MCF 10A (cell line): Measurements from ENCODE around the gene EFHC2. TPM values are rescaled to one million over a fixed set of nuclear protein-coding genes. Genes with fewer than 3 reads are reported as not detected.

Source experiments
- BruUV-seq: library from RNA; stranded (reverse); fragments of 400-500 nt; replicated peaks from 2 replicates; lab custom pipeline; 2021; lab: Mats Ljungman, UMichigan
- CTCF ChIA-PET: fragments of 300-600 bp; sonication (Branson Sonifier 250); formaldehyde crosslinking; extraction: SDS; loops from one replicate; lab custom pipeline; 2021; ENCODE audit warnings: antibody characterized with exemption, inconsistent platforms; lab: Yijun Ruan, JAX
- POLR2A ChIA-PET: fragments of 300-600, 350-650 bp; sonication (Branson Sonifier 250); formaldehyde crosslinking; extraction: SDS; loops from one replicate; lab custom pipeline; 2020; ENCODE audit warnings: antibody characterized with exemption, inconsistent platforms; lab: Yijun Ruan, JAX
- DNase-seq: peaks from one replicate; pipeline ENCODE4 v3.0.0-alpha.2; 2018; ENCODE audit not compliant: unreplicated experiment
- H3K27ac Mint-ChIP-seq: one replicate; pipeline ENCODE4 v1.8.0; 2022; ENCODE audit warnings: mild to moderate bottlenecking, low read depth, mixed read lengths; ENCODE audit not compliant: unreplicated experiment
- H3K27me3 Mint-ChIP-seq: one replicate; pipeline ENCODE4 v1.8.0; 2022; ENCODE audit warnings: mixed read lengths; ENCODE audit not compliant: insufficient read depth, unreplicated experiment
- H3K36me3 Mint-ChIP-seq: one replicate; pipeline ENCODE4 v1.8.0; 2022; ENCODE audit warnings: mild to moderate bottlenecking, moderate library complexity, mixed read lengths; ENCODE audit not compliant: insufficient read depth, unreplicated experiment
- H3K4me1 Mint-ChIP-seq: one replicate; pipeline ENCODE4 v1.8.0; 2022; ENCODE audit warnings: mixed read lengths; ENCODE audit not compliant: insufficient read depth, unreplicated experiment
- H3K4me3 Mint-ChIP-seq: one replicate; pipeline ENCODE4 v1.8.0; 2022; ENCODE audit warnings: mild to moderate bottlenecking, moderate library complexity, mixed read lengths; ENCODE audit not compliant: unreplicated experiment
- H3K9me3 Mint-ChIP-seq: one replicate; pipeline ENCODE4 v1.8.0; 2022; ENCODE audit warnings: mixed read lengths; ENCODE audit not compliant: unreplicated experiment
- CTCF ChIP-seq: fragments of 200-600 bp; IDR thresholded peaks from one replicate; pipeline ENCODE4 v1.8.0; 2022; ENCODE audit warnings: antibody characterized with exemption, mild to moderate bottlenecking; ENCODE audit not compliant: unreplicated experiment
- intact Hi-C: fragments of 100-400 bp; cut with micrococcal nuclease; formaldehyde crosslinking; loops from 2 replicates; pipeline ENCODE4 v1.14.1; 2022
- total RNA-seq: library from RNA; stranded (reverse); gene quantifications from 2 replicates; pipeline ENCODE4 v1.2.3, GENCODE V29; 2022

Gene EFHC2
- total RNA-seq, 1 experiment from 2014 or later: not detected

DNA sequence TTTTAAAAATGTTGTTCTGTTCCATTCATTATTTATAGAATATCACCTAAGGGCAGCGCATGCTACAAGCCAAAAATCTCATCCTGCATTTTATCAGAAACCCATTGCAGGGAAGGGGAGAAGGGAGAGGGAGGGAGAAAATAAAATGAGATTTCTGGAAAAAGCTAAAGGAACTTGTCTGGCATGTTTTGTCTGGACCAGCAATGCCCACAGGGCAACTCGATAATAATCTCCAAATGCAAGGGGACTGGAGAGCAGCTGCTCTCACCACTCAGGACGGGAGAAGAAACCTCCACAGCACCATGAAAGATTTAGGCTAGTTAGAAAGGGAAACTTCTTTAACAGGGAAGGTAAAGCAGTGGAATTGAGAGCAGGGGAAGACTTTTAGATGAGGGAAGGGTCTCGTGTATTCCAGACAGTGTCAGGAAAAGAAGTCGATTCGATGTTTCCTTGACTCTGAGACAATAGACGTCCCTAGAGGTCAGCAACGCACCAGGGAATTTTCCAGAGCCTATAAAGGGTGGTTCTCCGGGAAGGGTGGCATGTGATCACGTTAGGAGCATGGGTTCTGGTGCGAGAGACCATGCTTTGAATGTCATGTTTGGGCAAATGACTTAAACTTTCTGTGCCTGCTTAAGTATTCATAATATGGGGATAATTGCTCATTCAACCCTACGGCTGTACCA is 238.1 kb downstream of the EFHC2 start:
- intact Hi-C loops: no loop called here

GRCh38 chrX:44104699-44105098 is 238.8 kb downstream of the EFHC2 start:
- CTCF ChIA-PET: interaction anchor here (0.6 kb wide), 1 partner anchor 81 kb away, joined by 3 read pairs; no protein-coding TSS in a partner anchor
- peaks cover 21% of the 10 kb centered on the region for H3K9me3 Mint-ChIP-seq
- TF ChIP-seq CTCF: no peak
- H3K36me3 Mint-ChIP-seq: no peaks in the 10 kb centered on the region
- intact Hi-C loops: no loop called here
- no peaks in the 10 kb centered on the region for H3K4me1 Mint-ChIP-seq
- POLR2A ChIA-PET: no interaction called here
- H3K27ac Mint-ChIP-seq: no peak overlapping the region
- peaks cover 69% of the 10 kb centered on the region for H3K27me3 Mint-ChIP-seq
- H3K4me3 Mint-ChIP-seq: no peak overlapping the region
- DNase-seq: no peak
- BruUV-seq: no TSS peak

More for the DNA sequence above, 238.1 kb downstream of the EFHC2 start:
- peaks cover 63% of the 10 kb centered on the region for H3K27me3 Mint-ChIP-seq
- no TSS peak for BruUV-seq
- ChIA-PET POLR2A (no interaction called here), CTCF (interaction anchor here (0.6 kb wide), 1 partner anchor 80 kb away, joined by 3 read pairs; no protein-coding TSS in a partner anchor)
- no peaks in the 10 kb centered on the region for H3K4me1 Mint-ChIP-seq
- DNase-seq: peak; percentile 4
- no peaks in the 10 kb centered on the region for H3K36me3 Mint-ChIP-seq
- TF ChIP-seq CTCF: no peak
- H3K27ac Mint-ChIP-seq: no peak overlapping the region
- H3K4me3 Mint-ChIP-seq: no peak overlapping the region
- peaks cover 21% of the 10 kb centered on the region for H3K9me3 Mint-ChIP-seq

DNA sequence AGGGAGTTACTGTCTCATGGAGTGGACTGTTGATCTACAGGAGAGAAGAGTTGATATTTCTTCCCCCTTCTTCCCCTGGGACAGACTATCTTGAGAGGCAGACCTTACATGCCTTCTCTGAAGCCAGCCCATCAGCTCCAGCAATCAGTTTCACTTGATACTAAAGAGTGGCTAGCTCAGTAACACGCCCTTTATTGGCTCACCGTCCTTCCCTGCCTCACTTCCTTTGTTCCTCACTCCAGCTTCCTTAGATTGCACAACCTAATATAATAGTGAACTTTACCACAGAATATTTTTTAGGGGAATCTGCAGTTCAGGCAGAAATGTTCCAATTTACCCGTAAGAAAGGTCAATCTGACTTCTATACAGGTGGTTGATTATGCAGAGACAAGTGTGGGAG is 242.2 kb downstream of the EFHC2 start:
- Mint-ChIP-seq H3K36me3 (no peaks in the 10 kb centered on the region), H3K4me1 (no peaks in the 10 kb centered on the region), H3K27me3 (peaks cover 57% of the 10 kb centered on the region), H3K4me3 (no peak overlapping the region), H3K9me3 (peaks cover 2% of the 10 kb centered on the region), H3K27ac (no peak overlapping the region)
- ChIA-PET POLR2A (no interaction called here), CTCF (interaction anchor here (0.9 kb wide), 1 partner anchor 143 kb away, joined by 4 read pairs; no protein-coding TSS in a partner anchor)
- peak; percentile 30 for DNase-seq
- no TSS peak for BruUV-seq
- no peak for TF ChIP-seq CTCF
- intact Hi-C loops: no loop called here

DNA sequence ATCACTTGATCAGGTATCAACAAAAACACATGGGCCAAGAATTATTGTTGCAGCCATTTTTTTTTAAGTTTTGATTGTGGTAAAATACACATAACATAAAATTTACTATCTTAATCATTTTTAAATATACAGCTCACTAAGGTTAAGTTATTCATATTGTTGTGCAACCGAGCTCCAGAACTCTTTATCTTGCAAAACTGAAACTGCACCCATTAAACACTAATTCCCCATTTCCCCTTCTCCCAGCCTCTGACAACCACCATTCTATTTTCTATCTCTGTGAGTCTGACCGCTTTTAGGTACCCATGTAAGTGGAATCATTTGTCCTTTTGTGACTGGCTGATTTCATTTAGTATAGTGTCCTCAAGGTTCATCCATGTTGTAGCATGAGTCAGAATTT is 244.1 kb downstream of the EFHC2 start:
- no peaks in the 10 kb centered on the region for H3K4me1 Mint-ChIP-seq
- no peaks in the 10 kb centered on the region for H3K9me3 Mint-ChIP-seq
- ChIA-PET POLR2A (no interaction called here), CTCF (no interaction called here)
- no peaks in the 10 kb centered on the region for H3K36me3 Mint-ChIP-seq
- H3K27me3 Mint-ChIP-seq: peaks cover 42% of the 10 kb centered on the region
- BruUV-seq: no TSS peak
- no peak for TF ChIP-seq CTCF
- DNase-seq: no peak
- intact Hi-C loops: no loop called here
- H3K27ac Mint-ChIP-seq: no peak overlapping the region
- H3K4me3 Mint-ChIP-seq: no peak overlapping the region

Other genes starting within 250 kb of the EFHC2 start
- 14.7 and 20.2 TPM in 2 replicates for gene FUNDC1, start 199.2 kb upstream of the EFHC2 start, total RNA-seq